Skeletal muscle satellite cell (primary cell): ENCODE results near the gene KRTAP1-5. TPM values are rescaled to one million over a fixed set of nuclear protein-coding genes. Genes with fewer than 3 reads are reported as not detected.
"Not testable (repeated sequence)": the region's sequence is repeated elsewhere in the genome, so short reads cannot be mapped to it uniquely, and the experiment has no call there.

Experiments
- H3K27me3 ChIP-seq: 2 replicates; pipeline ENCODE4 v1.7.0; 2013; ENCODE audit warnings: low read length; ENCODE audit not compliant: control insufficient read depth, insufficient read depth
- H3K36me3 ChIP-seq: 2 replicates; pipeline ENCODE4 v1.7.0; 2013; ENCODE audit warnings: mild to moderate bottlenecking, control low read depth, low read length; ENCODE audit not compliant: insufficient read depth
- H3K4me1 ChIP-seq: 2 replicates; pipeline ENCODE4 v1.7.0; 2013; ENCODE audit warnings: low read length; ENCODE audit not compliant: control insufficient read depth, insufficient read depth
- H3K4me2 ChIP-seq: 2 replicates; pipeline ENCODE4 v1.7.0; 2013; ENCODE audit warnings: mild to moderate bottlenecking, low read length
- H3K4me3 ChIP-seq: 2 replicates; pipeline ENCODE4 v1.7.0; 2013; ENCODE audit warnings: low read length
- H3K9ac ChIP-seq: 2 replicates; pipeline ENCODE4 v1.7.0; 2013; ENCODE audit warnings: mild to moderate bottlenecking, low read depth, low read length, moderate library complexity
- H3K9me3 ChIP-seq: replicated peaks from 2 replicates; pipeline ENCODE4 v1.7.0; 2013; ENCODE audit warnings: mild to moderate bottlenecking, control low read depth, low read length
- total RNA-seq: library from RNA; depleted of rRNA; stranded (reverse); fragments of >200 nt; gene quantifications from 2 replicates; pipeline ENCODE4 v1.2.3, GENCODE V29; 2012; rRNA removed

Gene KRTAP1-5, protein sequence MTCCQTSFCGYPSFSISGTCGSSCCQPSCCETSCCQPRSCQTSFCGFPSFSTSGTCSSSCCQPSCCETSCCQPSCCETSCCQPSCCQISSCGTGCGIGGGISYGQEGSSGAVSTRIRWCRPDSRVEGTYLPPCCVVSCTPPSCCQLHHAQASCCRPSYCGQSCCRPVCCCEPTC
- 2.0 and 3.5 TPM in 2 replicates for total RNA-seq

DNA sequence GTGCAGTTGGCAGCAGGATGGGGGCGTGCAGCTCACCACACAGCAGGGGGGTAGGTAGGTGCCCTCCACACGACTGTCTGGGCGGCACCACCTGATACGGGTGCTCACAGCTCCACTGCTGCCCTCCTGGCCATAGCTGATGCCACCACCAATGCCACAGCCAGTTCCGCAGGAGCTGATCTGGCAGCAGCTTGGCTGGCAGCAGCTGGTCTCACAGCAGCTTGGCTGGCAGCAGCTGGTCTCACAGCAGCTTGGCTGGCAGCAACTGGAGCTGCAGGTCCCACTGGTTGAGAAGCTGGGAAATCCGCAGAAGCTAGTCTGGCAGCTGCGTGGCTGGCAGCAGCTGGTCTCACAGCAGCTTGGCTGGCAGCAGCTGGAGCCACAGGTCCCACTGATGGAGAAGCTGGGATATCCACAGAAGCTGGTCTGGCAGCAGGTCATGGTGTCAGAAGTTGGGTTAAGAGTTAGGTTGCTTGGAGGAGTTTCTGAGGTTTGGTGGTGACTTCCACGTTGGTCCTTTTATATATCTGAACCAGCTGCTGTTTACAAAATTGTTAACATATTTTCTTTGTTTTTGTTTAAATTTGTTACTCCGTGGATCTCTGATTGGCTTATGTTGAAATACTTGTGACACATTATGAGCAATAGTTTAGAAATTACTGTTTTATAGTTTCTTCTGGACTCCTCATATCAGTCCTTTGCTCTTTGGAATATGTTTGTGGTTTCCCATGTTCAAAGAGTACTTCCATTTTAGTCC, at the start of gene KRTAP1-5:
TSS of gene KRTAP1-5 (minus strand) at position 494 of the 757 bp plus-strand sequence. CDS start at position 441, 53 bp downstream.
- no peaks in the 10 kb centered on the region for H3K9me3 ChIP-seq
- H3K27me3 ChIP-seq = no peaks in the 10 kb centered on the region
- H3K4me3 ChIP-seq = peak within 1 kb of the TSS; percentile 51

DNA sequence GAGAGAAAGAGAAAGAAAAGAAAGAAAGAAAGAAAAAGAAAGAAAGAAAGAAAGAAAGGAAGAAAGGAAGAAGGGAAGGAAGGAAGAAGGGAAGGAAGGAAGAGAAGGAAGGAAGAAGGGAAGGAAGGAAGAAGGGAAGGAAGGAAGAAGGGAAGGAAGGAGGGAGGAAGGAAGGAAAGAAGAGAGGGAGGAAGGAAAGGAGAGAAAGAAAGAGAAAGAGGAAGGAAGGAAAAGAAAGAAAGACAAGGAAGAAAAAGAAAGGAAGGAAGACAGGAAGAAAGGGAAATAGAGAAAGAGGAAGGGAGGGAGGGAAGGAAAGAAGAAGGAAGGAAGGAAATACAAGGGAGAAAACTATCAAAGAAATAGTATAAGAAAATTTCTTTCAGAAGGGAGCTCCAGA, 49.8 kb upstream of the KRTAP1-5 start:
- no peak overlapping the region for H3K4me2 ChIP-seq
- H3K9ac ChIP-seq = no peak overlapping the region
- H3K36me3 ChIP-seq = no peaks in the 10 kb centered on the region
- H3K27me3 ChIP-seq = no peaks in the 10 kb centered on the region
- H3K4me1 ChIP-seq = peaks cover under 1% of the 10 kb centered on the region
- H3K4me3 ChIP-seq = no peak overlapping the region
- no peaks in the 10 kb centered on the region for H3K9me3 ChIP-seq

More for the DNA sequence above, at the start of gene KRTAP1-5:
- H3K36me3 ChIP-seq = no peaks in the 10 kb centered on the region
- peak within 1 kb of the TSS; percentile 47 for H3K9ac ChIP-seq
- peaks cover 18% of the 10 kb centered on the region for H3K4me1 ChIP-seq
- peak within 1 kb of the TSS; percentile 67 for H3K4me2 ChIP-seq

DNA sequence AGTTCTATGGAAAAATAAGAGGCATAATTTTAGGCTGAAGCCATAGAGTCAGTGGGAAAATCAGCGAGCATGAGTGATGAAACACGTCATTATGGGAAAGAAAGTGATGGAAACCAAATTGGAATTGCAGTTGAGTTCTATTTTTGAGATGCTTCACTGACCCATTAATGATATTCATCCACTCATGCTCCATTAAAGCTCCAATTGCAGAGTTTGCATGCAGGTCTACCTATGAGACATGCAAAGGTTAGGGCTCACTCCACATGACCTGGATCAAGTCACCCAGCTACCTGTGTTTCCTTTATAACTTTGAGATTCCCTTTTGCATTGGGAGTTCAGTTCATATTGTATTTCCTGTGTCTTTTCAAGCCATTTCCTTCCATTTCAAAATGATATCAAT, 46.7 kb upstream of the KRTAP1-5 start:
- Histone ChIP-seq H3K27me3 (no peaks in the 10 kb centered on the region), H3K36me3 (no peaks in the 10 kb centered on the region), H3K9ac (no peak overlapping the region)

DNA sequence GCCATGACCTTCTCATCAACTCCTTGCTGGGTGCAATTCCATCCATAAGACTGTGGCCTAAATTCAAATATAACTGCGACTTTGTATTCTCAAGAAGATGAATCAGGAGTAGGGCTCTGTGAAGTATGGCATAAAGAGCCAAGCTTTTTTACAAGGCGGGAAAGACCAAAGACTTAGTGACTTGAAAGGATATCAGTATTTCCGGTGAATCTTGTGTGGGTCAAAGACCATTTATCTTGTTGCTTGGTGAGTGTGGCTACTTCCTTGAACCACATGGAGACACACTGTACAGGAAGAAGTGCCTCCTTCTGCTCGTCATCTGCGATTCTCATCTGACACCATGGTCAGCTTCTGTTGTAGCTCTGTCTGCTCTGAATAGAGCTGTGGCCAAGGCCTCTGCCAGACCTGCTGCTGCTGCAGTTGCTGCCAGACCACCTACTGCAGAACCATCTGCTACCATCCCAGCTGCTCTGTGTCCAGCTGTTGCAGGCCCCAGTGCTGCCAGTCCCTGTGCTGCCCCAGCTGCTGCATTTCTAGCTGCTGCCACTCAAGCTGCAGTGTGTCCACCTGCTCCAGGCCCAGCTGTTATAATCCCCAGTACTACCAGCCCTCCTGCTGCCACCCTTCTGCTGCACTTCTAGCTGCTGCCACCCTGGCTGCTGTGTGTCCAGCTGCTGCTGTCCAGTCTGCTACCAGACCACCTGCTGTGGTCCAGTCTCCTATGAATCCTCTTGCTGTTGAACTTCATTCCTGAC, 44.8 kb upstream of the KRTAP1-5 start:
- Histone ChIP-seq H3K9me3 (no peaks in the 10 kb centered on the region), H3K4me1 (peaks cover 5% of the 10 kb centered on the region), H3K27me3 (no peaks in the 10 kb centered on the region), H3K4me3 (no peak overlapping the region), H3K4me2 (no peak overlapping the region), H3K9ac (no peak overlapping the region), H3K36me3 (no peaks in the 10 kb centered on the region)

More for the DNA sequence above, 46.7 kb upstream of the KRTAP1-5 start:
- Histone ChIP-seq H3K4me2 (no peak overlapping the region), H3K4me1 (peaks cover 4% of the 10 kb centered on the region), H3K4me3 (no peak overlapping the region), H3K9me3 (no peaks in the 10 kb centered on the region)

DNA sequence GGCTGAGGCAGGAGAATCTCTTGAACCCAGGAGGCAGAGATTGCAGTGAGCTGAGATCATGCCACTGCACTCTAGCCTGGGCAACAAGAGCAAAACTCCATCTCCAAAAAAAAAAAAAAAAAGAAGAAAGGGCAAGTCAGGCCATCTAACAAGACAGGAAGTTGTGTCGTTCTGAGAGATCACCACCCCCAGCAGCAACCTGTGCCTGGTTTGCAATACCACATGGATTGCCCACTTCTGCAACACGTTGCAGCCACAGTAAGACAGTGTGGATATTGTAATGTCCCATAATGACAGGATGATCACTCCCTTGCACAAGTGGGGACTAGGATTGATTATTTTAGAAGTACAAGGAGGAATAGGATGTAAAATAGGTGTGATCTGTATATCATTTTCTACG, 42.0 kb upstream of the KRTAP1-5 start:
- no peaks in the 10 kb centered on the region for H3K9me3 ChIP-seq
- H3K36me3 ChIP-seq = no peaks in the 10 kb centered on the region
- no peak overlapping the region for H3K4me3 ChIP-seq
- H3K4me2 ChIP-seq = no peak overlapping the region
- H3K4me1 ChIP-seq = peaks cover 15% of the 10 kb centered on the region
- no peak overlapping the region for H3K9ac ChIP-seq
- H3K27me3 ChIP-seq = no peaks in the 10 kb centered on the region

DNA sequence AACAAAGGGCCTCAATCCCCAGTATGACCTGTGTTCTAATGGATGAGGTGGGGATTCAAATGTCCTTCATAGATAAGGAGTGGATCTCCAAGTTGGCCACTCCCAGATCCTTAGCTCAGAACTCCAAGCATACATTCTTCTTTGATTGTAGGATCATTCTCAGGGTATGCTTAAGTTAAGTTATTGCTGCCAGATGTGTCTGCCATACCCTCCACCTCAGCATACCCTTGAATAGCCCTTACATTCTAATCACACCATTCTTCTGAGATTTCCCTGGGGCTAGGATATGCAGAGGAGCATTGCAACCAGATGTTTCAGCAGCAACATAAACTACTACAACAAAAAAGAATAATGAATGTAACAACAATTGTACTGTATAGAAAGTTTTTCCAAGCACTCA, 40.3 kb upstream of the KRTAP1-5 start:
- Histone ChIP-seq H3K4me1 (peaks cover 29% of the 10 kb centered on the region), H3K9me3 (no peaks in the 10 kb centered on the region), H3K4me3 (no peak overlapping the region), H3K9ac (no peak overlapping the region), H3K36me3 (no peaks in the 10 kb centered on the region), H3K27me3 (no peaks in the 10 kb centered on the region), H3K4me2 (no peak overlapping the region)

DNA sequence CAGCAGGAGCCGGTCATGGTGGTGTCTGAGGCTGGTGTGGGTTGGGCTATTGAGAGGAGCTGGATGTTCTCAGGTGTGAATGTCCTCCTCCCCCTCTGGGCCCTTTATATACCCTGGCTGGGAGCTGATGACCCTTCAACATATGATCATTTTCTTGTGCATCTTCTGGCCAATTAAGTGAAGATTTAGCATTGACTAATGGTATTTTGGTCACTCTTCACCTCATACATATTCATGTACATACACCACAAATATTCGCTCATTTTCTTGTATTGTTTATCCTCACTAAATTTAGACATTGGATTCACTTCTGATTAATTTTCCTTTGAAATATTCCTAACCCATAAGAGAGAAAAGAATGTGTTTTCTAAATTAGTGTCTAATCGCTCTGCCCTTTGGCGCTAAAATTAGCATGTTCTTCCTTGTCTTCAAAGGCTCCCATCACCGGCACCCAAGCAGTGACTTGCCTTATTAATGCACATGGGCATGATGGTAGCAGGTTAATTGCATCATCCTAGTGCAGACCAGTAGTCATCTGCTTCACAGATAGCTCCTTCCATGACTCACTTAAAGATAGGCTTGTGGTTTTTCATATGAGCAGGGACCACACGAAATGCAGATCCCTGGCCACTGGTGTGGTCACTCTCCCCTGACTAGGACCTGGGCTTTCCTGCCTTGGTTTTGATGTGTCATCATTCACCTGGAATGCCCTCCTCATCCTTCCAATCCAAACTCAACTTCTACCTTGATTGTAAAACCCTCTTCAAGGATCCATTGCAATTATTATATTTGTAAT, 39.0 kb upstream of the KRTAP1-5 start, which contains the start of gene KRTAP2-4:
TSS of gene KRTAP2-4 (minus strand) at position 51 of the 796 bp plus-strand sequence. CDS start at position 17, 34 bp downstream.
- Histone ChIP-seq H3K36me3 (no peaks in the 10 kb centered on the region), H3K9ac (no peak within 1 kb of the TSS), H3K4me2 (no peak within 1 kb of the TSS), H3K27me3 (no peaks in the 10 kb centered on the region), H3K9me3 (no peaks in the 10 kb centered on the region), H3K4me3 (no peak within 1 kb of the TSS), H3K4me1 (peaks cover 35% of the 10 kb centered on the region)

DNA sequence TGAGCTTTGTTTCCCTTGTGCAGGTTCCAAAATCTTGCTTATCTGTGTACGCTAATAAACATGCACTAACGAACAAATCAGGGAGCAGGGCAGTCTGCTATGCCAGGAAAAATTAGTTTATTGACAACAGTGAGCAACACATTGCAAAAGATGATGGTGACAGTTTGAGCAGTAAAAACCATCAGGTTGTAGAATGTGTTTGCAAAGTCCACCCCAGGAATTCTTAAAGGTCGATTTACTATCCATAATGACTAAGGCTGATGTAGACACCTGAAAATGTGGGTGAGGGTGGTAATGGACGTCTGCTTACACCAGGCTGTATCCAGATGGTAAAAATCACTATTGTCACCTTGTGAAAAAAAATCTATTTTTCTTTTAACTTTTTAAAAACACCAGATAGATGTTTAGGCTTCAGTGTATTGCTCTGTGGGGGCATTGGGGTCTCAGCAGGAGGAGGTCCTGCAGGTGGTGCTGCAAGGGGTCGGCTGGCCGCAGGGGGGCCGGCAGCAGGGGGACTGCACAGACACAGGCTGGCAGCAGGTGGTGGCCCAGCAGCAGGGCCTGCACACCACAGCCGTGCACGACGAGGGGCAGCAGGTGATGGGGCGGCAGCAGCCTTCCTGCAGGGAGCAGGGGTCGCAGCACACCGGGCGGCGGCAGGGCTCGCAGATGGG, 38.1 kb upstream of the KRTAP1-5 start:
- not testable (repeated sequence) for H3K9ac ChIP-seq, H3K4me2 ChIP-seq, H3K36me3 ChIP-seq, H3K9me3 ChIP-seq, H3K27me3 ChIP-seq, H3K4me3 ChIP-seq
- H3K4me1 ChIP-seq = peaks cover 43% of the 10 kb centered on the region

DNA sequence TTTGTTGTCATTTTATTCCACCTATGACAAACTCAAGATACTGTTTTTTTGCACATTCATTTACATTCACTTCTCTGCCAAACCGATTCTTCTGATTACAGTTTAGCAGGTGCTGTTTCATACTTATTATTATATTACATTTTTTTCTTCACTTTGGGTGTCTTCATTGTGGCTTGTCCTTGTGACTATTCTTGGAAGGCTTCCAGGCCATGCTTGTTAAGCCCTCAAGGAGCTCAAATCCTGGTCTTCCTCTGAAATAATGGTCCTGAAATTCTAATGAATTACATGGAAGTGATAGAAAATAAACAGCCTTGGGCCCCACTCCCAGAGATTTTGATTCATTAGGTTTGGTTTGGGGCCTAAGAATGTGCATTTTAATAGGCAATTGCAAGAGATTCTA, 37.3 kb upstream of the KRTAP1-5 start:
- no peaks in the 10 kb centered on the region for H3K27me3 ChIP-seq
- H3K9ac ChIP-seq = no peak overlapping the region
- no peaks in the 10 kb centered on the region for H3K9me3 ChIP-seq
- no peaks in the 10 kb centered on the region for H3K36me3 ChIP-seq
- H3K4me1 ChIP-seq = peaks cover 50% of the 10 kb centered on the region
- no peak overlapping the region for H3K4me3 ChIP-seq
- no peak overlapping the region for H3K4me2 ChIP-seq

DNA sequence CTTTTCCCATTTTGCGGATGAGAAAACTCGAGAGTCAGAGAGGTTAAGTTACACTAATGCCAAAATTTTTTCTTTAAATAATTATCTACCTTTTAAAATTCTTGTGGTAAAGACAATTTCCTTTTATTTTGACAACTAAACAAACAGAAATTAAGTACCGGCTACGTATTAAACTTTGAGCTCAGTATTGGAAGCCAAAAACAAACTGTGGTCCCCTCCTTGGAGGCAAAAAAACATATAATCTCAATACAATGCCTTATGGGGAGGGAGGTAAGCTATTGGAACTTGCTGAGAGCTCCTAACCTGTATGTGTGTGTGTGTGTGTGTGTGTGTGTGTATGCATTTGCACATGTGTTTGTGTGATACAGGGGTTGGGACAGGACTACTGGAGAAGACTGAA, 36.4 kb upstream of the KRTAP1-5 start:
- Histone ChIP-seq H3K27me3 (no peaks in the 10 kb centered on the region), H3K4me3 (no peak overlapping the region), H3K9me3 (no peaks in the 10 kb centered on the region), H3K4me2 (no peak overlapping the region), H3K4me1 (peaks cover 57% of the 10 kb centered on the region), H3K9ac (peak overlapping the region; percentile 80), H3K36me3 (no peaks in the 10 kb centered on the region)
